Activated naive CD8-positive, alpha-beta T cell treated with anti-CD3 and anti-CD28 coated beads for 36 hours (primary cell): ENCODE data around the gene TET2. TPM values are rescaled to one million over a fixed set of nuclear protein-coding genes. Genes with fewer than 3 reads are reported as not detected.
"Not testable (repeated sequence)": the region's sequence is repeated elsewhere in the genome, so short reads cannot be mapped to it uniquely, and the experiment has no call there.

Source experiments
- DNase-seq: peaks from one replicate; pipeline ENCODE4 v3.0.0; 2021
- H3K27ac Mint-ChIP-seq: one replicate; pipeline ENCODE4 v1.8.0; 2022; ENCODE audit warnings: mild to moderate bottlenecking, moderate library complexity, mixed read lengths
- H3K27me3 Mint-ChIP-seq: one replicate; pipeline ENCODE4 v1.8.0; 2022; ENCODE audit warnings: mild to moderate bottlenecking, mixed read lengths
- H3K36me3 Mint-ChIP-seq: one replicate; pipeline ENCODE4 v1.8.0; 2021; ENCODE audit warnings: mild to moderate bottlenecking, mixed read lengths
- H3K4me1 Mint-ChIP-seq: one replicate; pipeline ENCODE4 v1.8.0; 2021; ENCODE audit warnings: mixed read lengths
- H3K4me3 Mint-ChIP-seq: one replicate; pipeline ENCODE4 v1.8.0; 2022; ENCODE audit warnings: mild to moderate bottlenecking, moderate library complexity, mixed read lengths
- H3K9me3 Mint-ChIP-seq: one replicate; pipeline ENCODE4 v1.8.0; 2022; ENCODE audit warnings: mixed read lengths
- total RNA-seq, 2 experiments: library from RNA; stranded (reverse); gene quantifications; one replicate each; pipeline ENCODE4 v1.2.3, GENCODE V29; 2021

The TET2 gene
- total RNA-seq, 2 experiments from 2014 or later, result 20.7 to 22.6 TPM

DNA sequence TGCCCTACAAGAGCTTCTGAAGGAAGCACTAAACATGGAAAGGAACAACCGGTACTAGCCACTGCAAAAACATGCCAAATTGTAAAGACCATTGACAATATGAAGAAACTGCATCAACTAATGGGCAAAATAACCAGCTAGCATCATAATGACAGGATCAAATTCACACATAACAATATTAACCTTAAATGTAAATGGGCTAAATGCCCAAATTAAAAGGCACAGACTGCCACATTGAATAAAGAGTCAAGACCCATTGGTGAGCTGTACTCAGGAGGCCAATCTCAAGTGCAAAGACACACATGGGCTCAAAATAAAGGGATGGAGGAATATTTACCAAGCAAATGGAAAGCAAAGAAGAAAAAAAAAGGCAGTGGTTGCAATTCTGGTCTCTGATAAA is 152.4 kb downstream of the TET2 start:
- H3K27ac Mint-ChIP-seq, DNase-seq, H3K4me3 Mint-ChIP-seq, H3K27me3 Mint-ChIP-seq, H3K4me1 Mint-ChIP-seq: not testable (repeated sequence)
- H3K36me3 Mint-ChIP-seq, result peaks cover 35% of the 10 kb centered on the region
- peaks cover 37% of the 10 kb centered on the region for H3K9me3 Mint-ChIP-seq

DNA sequence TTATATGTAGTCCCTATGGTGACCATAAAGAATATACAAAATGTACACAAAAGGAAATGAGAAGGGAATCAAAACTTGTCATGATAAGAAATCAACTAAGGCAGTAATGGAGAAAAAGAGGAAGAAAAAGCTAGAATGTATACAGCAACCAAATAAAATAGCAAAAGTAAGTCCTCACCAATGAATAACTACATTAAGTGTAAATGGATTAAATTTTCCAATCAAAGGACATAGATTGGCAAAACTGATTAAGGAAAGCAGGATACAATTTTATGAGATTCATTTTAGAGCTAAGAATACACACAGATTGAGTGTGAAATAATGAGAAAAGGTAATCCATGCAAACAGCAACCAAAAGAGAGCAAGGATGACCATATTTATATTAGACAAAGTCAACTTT is 157.4 kb downstream of the TET2 start:
- H3K4me1 Mint-ChIP-seq, result peaks cover 22% of the 10 kb centered on the region
- H3K36me3 Mint-ChIP-seq, result peaks cover 39% of the 10 kb centered on the region

GRCh38 chr4:105305019-105305836 is 158.6 kb downstream of the TET2 start:
- H3K4me1 Mint-ChIP-seq, result peaks cover 22% of the 10 kb centered on the region
- H3K27ac Mint-ChIP-seq, result peak overlapping the region; percentile 93
- H3K4me3 Mint-ChIP-seq, result no peak overlapping the region
- no peak for DNase-seq
- H3K9me3 Mint-ChIP-seq, result peaks cover 41% of the 10 kb centered on the region
- no peaks in the 10 kb centered on the region for H3K27me3 Mint-ChIP-seq
- peaks cover 38% of the 10 kb centered on the region for H3K36me3 Mint-ChIP-seq

More for the DNA sequence above, 157.4 kb downstream of the TET2 start:
- H3K9me3 Mint-ChIP-seq, result peaks cover 41% of the 10 kb centered on the region
- no peak overlapping the region for H3K4me3 Mint-ChIP-seq
- H3K27ac Mint-ChIP-seq, result peak overlapping the region; percentile 1
- H3K27me3 Mint-ChIP-seq, result no peaks in the 10 kb centered on the region
- no peak for DNase-seq

DNA sequence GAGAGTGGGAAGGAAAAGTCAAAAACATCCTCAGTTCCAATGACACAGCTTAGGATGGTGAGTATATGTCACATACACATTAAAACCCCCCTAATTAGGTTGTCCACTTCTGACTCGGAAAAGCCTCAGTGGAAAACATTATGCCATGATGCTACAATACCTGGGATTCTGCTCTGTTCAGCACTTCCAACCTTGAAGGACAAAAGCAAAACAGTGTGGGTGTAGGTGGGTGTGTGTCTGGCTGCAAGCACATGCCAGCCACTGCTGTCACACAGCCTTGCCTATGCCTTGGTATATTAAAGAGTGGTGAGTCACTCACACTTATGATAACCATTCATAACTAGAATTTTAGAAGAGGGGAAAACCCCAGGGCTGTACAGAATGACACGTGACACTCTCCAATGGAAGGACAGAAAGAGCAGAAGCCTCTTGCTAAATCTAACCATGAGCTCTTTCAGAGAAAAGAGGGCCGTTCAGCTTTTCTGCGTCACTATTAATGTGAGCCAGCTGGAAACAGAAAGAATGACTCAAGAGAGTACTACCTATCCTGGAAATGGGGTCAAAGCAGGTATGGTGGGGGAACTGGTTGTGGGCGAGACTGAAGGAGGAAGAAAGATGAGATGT is 159.6 kb downstream of the TET2 start:
- Mint-ChIP-seq H3K27me3 (no peaks in the 10 kb centered on the region), H3K27ac (peak overlapping the region; percentile 93), H3K4me1 (peaks cover 22% of the 10 kb centered on the region), H3K4me3 (no peak overlapping the region), H3K36me3 (peaks cover 34% of the 10 kb centered on the region), H3K9me3 (peaks cover 42% of the 10 kb centered on the region)
- peak; percentile 68 for DNase-seq

DNA sequence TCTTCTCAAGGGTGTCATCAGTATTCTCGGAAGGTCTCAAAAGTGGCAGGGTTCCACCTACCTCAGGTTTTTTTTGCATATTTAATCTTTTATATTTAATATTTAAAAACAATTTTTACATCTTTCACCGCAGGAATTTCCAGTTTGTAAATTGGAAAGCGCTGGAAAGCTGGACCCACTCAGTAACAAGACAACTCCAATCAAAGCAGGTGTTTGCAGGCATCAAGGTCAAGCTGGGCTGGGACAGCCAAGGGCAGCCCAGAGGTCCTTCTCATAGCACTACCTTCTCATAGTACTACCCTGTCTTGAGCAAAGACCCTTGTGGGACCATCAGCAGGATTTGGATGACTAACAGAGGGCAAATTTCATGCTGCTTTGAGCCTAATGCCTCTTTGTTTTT is 160.1 kb downstream of the TET2 start:
- peak overlapping the region; percentile 93 for H3K27ac Mint-ChIP-seq
- DNase-seq, result no peak
- peaks cover 45% of the 10 kb centered on the region for H3K9me3 Mint-ChIP-seq
- no peaks in the 10 kb centered on the region for H3K27me3 Mint-ChIP-seq
- peaks cover 22% of the 10 kb centered on the region for H3K4me1 Mint-ChIP-seq
- peaks cover 36% of the 10 kb centered on the region for H3K36me3 Mint-ChIP-seq
- H3K4me3 Mint-ChIP-seq, result no peak overlapping the region

GRCh38 chr4:105318486-105318885 is 171.8 kb downstream of the TET2 start:
- H3K4me3 Mint-ChIP-seq, result no peak overlapping the region
- H3K9me3 Mint-ChIP-seq, result peaks cover 18% of the 10 kb centered on the region
- no peak for DNase-seq
- H3K27ac Mint-ChIP-seq, result no peak overlapping the region
- no peaks in the 10 kb centered on the region for H3K4me1 Mint-ChIP-seq
- H3K27me3 Mint-ChIP-seq, result no peaks in the 10 kb centered on the region
- H3K36me3 Mint-ChIP-seq, result peaks cover 22% of the 10 kb centered on the region

GRCh38 chr4:105327222-105327621 is 180.5 kb downstream of the TET2 start:
- H3K27ac Mint-ChIP-seq, result no peak overlapping the region

DNA sequence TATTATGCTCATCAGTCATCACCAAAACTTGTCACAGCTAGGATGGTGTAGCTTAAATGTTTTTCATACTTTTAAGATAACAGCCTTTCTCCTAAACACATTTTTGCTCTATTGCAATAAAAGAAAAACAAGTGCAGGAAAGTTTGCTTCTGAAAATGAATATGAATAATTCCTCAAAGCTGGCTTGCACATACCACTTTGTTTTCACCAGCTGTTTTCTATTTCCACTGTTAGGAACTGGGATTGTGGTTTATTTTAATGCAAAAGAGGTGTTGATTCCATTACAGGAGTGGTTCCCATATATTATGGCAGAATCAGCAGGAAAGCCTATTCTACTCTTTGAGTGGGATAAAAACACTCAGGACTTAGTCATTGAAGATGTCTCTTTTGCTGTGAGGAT is 181.3 kb downstream of the TET2 start:
- Mint-ChIP-seq H3K27ac (no peak overlapping the region), H3K4me1 (peaks cover 11% of the 10 kb centered on the region), H3K4me3 (no peak overlapping the region), H3K36me3 (peaks cover 11% of the 10 kb centered on the region), H3K9me3 (no peaks in the 10 kb centered on the region), H3K27me3 (no peaks in the 10 kb centered on the region)
- no peak for DNase-seq

More at GRCh38 chr4:105327222-105327621, 180.5 kb downstream of the TET2 start:
- no peaks in the 10 kb centered on the region for H3K9me3 Mint-ChIP-seq
- H3K36me3 Mint-ChIP-seq, result peaks cover 5% of the 10 kb centered on the region
- DNase-seq, result no peak
- H3K4me1 Mint-ChIP-seq, result peaks cover 11% of the 10 kb centered on the region
- no peaks in the 10 kb centered on the region for H3K27me3 Mint-ChIP-seq
- no peak overlapping the region for H3K4me3 Mint-ChIP-seq

GRCh38 chr4:105329081-105329480 is 182.4 kb downstream of the TET2 start:
- Mint-ChIP-seq H3K27me3 (no peaks in the 10 kb centered on the region), H3K4me1 (peaks cover 11% of the 10 kb centered on the region), H3K9me3 (no peaks in the 10 kb centered on the region), H3K36me3 (peaks cover 13% of the 10 kb centered on the region), H3K27ac (no peak overlapping the region), H3K4me3 (no peak overlapping the region)
- no peak for DNase-seq
